ENCODE data around the gene TNFSF9.
"Not testable (repeated sequence)": the region's sequence is repeated elsewhere in the genome, so short reads cannot be mapped to it uniquely, and the experiment has no call there.

The TNFSF9 gene

DNA sequence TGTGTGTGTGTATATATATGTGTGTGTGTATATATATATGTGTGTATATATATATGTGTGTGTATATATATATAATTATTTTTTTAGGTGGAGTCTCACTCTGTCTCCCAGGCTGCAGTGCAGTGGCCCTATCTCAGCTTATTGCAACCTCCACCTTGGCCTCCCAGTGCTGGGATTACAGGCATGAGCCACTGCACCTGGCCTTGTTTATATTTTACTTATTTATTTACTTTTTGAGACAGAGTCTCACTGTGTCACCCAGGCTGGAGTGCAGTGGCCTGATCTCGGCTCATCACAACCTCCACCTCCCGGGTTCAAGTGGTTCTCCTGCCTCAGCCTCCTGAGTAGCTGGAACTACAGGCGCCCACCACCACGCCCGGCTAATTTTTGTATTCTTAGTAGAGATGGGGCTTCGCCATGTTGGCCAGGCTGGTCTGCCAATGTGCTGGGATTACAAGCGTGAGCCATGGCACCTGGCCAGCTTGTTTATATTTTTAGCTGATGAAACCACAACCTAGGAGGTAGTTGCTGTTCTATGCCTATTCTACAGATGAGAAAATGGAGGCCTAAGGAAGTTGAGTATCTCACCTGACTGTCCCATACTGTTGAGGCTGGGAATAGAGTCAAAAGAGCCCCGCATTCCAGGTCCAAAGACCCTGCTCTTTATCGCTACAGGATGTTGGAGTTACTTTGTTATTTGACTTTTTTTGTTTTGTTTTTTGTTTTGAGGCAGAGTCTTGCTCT is 22.6 kb upstream of the TNFSF9 start:
- not testable (repeated sequence) for DNase-seq

DNA sequence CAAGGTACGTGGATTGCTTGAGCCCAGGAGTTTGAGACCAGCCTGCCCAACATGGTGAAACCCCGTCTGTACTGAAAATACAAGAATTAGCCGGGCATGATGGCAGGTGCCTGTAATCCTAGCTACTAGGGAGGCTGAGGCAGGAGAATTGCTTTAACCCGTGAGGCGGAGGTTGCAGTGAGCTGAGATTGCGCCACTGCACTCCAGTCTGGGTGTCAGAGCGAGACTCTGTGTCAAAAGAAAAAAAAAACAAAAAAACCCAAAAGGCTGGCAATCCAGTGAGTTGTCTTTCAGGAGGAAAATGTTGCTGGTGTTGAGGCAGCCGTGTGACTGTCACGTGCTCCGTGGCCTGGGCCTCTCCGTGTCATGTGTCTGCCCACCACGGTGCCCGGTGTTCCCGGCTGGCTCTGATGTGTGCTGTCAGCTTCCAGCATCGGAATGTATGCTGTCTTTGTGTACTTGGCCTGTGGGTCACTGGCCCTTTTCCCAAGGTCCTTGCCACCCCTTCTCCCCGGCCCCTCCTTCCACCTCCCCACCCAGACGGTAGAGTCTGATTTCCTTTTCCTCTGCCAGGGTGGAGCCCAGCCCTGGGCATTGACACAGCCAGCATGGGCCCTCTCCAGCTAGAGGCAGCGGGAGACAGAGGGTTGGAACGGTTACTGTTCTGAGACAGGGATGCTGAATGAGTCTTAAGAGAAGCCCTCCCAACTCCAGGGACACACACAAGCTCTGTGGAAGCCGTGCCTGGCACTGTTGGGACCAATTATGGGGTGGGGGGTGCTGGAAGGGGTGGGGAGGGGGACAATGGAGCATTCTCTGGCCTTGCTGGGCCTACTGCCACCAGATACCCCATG is 21.5 kb upstream of the TNFSF9 start:
- DNase-seq = no peak

DNA sequence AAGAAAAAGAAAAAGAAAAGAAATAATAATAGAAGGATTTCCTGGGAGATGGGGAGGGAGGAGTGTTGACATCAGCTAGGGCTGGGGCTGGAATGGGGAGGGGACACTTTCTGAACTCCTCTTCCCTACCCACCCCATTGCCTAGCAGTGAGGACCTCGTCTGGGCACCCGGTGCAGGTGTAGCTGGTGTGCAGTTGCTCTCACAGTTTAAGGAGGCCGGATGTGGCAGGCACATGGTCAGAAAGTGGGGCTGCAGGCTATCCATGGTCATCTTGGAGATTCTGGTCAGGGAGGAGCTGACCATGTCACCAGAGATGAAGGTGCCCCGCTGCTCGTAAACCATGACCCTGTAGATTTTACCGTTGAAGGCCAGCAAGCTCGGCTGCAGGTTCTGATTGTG is 20.2 kb upstream of the TNFSF9 start:
- DNase-seq = no peak

DNA sequence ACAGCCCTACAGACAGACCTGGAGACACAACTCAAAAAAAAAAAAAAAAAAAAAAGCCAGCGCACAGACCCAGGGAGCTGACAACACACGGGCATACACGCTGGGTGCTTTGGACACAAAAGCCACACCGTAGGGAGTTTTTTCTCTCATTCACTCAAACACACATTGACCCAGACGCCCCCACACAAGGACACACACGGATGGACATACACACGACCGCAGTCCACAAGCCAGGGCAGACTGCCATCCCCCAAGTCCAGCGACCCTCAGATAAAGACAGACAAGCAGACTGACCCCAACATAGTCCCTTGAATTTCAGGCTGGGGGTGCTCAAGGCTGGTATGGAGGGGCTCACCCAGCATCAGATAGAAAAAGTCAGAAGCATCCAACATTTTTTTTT is 16.7 kb upstream of the TNFSF9 start:
- DNase-seq = no peak

DNA sequence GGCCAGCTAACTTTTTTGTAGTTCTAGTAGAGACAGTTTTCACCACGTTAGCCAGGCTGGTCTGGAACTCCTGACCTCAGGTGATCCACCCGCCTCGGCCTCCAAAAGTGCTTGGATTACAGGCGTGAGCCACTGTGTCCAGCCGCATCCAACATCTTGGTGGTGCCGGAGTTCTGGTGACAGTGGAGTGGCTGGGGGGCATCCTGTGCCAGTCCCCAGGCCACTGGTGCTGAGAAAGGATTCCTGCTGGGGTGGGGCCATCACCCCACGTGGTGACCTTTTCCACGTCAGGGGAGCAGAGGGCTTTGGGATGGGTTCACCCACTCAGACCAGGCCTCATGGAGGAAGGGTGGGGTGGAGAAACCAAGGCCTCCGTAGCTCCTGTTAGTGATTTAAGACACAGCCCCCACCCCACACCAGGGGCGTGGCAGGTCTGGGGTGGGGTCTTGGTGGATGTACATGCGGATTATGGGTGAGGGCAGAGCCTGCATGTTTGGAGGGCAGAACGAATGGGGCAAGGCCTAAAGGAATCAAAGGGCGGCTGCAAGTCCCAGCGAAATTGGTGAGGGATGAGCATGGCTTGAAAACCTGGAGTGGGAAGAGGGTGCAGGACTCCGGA is 15.8 kb upstream of the TNFSF9 start:
- no peak for DNase-seq

DNA sequence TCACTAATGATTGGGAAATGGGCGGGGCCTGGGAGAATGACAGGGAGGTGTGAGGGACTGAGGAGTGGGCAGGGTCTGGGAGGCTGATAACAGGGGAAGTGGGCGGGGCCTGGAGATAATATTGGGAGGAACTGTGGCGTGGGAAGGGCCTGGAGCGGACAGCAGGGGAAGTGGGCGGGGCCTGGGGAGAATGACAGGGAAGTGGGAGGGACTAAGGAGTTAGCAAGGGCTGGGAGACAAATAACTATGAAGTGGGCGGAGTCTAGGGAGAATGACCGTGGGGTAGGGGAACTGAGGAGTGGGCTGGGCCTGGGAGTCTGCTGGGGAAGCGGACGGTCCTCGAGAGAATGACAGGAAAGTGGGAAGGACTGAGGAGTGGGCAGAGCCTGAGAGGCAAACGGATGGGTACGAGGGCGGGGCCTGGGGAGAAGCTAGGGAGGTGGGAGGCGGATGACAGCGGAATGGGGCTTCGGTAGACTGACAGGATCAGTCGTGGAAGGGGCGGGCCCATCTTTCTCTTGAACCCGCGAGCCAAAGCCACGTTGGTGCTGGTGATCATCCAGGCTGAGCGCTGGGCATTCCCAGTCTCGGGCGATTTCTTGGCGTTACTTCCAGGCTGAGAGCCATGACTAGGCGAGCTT is 14.7 kb upstream of the TNFSF9 start:
- DNase-seq = peak; percentile 69

DNA sequence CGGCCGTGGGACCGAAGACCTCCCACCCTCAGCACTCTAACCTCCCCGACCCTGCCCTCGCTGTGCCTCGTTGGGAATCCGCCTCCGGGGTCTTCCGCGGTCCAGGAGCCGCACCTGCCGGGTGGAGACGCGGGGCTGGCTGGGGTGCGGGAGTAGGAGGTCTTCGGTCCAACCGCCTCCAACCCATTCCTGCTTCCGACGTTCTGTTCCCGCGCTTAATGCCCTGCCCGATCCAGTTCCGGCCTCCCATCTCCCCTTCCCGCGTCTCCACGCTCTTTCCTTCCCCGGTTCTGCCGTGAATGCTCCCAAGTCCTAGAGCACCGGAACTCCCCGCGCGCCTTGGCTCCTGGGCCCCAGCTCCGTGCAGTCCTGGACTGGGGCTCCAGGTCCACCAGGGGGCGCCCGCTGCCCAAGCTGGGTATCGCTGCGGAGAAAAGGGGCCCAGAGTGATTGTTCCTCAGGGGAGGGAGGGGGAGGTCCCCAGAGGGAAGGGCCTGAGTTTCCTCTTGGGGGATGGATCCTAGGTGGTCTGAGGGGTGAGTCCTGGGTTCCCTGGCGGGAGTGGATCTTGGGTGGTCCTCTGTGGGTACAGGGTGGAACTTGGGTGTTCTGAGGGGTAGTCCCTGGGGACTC is 14.1 kb upstream of the TNFSF9 start:
- DNase-seq = peak; percentile 19

DNA sequence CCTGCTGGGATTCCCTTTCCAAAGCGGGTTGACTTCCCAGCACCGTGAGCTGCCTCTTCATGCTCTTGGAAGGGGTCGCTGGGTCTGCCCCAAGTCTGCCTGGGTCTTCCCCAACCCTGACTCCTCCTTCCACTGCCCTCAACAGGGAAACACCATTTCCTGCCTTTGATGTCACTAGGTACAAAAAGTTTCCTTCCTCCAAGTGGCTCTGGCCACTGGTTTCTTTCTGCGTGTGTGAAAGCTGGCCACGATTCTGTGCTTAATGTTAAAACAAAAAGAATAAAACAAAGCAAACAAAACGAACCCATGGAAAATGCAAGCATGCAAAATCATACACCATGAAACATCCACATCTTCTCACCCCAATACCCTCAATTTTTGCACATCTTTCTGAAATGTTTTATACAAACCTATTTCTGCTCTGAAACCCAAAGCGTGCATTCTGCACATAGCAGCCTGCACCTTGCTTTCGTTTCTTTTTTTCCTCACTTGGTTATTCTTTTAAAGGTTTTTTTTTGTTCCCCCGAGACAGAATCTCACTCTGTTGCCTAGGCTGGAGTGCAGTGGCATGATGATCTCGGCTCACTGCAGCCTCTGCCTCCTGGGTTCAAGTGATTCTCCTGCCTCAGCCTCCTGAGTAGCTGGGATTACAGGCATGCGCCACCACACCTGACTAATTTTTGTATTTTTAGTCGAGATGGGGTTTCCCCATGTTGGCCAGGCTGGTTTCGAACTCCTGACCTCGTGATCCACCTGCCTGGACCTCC is 12.5 kb upstream of the TNFSF9 start:
- no peak for DNase-seq

DNA sequence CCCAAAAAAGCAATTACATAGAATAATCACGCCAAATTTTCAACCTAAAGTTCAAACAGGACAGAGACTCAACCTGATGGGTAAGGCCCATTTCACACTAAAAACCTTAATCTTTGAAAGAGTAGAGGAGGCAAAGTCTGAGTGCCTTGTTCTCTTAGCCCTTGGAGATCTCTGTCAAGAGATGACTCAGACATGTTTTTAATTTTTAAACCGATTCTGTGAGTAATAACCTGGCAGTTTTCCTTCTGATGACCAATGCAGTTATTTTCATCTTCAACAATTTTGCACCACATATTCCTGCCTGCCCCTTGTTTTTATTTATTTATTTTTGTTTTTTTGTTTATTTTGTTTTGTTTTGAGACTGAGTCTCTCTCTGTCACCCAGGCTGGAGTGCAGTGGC is 11.5 kb upstream of the TNFSF9 start:
- no peak for DNase-seq

DNA sequence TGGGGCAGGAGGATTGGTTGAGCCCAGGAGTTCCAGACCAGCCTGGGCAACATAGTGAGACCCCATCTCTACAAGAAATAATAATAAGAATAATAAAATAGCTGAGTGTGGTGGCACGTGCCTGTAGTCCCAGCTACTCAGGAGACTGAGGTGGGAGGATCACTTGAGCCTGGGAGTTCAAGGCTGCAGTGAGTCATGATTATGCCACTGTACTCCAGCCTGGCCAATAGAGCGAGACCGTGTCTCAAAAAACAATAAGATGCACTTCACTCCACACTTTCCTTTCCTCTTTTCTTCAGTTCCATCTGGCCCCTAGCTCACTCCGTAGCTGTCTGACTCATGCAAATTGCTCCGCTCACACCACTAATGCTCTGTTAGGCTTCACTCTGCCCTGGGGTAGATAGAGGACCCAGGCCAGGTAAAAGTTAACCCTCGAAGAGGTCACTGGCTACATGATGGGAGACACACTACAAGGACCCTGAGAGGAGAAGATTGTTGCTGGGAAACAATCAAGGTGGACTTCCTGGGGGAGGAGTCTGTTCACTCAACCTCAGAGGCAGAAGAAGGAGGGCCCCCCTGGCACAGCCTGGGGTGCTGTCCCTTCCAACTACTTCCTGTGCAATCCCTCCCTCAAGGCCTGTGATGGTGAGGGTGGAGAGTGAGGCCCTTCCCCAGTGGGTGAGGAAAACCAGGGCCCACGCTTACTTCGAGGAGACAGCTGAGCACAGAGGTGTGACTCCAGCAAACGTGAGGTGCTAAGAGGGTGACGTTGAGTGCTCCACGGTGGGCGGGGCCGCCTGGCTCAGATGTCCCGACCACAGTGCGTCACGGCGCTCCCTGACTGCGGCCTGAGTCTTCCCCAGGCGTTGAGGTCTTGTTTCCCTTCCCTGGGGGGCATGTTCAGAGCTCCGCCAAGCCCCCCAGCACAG is 8.8 kb upstream of the TNFSF9 start:
- no peak for DNase-seq

DNA sequence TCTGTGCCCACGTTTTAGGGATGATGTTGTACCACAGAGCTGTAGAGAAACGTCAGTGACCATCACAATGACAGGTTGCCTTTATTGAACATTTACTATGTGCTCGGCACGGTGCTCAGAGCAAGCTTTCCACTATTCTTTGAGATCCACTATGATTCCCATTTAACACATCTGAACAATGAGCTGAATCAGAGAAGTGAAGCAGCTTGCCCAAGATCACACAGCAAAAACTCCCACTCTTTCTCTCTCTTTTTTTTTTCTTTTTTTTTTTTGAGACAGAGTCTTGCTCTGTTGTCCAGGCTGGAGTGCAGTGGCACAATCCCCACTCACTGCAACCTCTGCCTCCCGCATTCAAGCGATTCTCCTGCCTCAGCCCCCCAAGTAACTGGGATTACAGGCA is 8.1 kb upstream of the TNFSF9 start:
- no peak for DNase-seq

DNA sequence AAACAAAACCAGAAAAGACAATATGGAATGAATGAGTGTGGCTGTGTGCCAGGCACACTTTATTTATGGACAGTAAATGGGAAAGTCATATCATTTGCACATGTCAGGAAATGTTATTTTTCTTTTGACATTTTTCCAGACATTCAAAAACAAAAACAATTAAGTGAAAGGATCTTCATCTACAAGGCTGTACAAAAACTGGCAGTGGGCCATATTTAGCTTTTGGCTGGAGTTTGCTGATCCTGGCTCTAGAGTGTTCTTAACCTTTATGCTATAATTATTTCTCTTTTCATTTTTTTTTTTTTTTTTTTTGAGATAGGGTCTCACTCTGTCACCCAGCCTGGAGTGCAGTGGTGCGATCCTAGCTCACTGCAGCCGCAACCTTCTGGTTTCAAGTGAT is 6.5 kb upstream of the TNFSF9 start:
- no peak for DNase-seq

DNA sequence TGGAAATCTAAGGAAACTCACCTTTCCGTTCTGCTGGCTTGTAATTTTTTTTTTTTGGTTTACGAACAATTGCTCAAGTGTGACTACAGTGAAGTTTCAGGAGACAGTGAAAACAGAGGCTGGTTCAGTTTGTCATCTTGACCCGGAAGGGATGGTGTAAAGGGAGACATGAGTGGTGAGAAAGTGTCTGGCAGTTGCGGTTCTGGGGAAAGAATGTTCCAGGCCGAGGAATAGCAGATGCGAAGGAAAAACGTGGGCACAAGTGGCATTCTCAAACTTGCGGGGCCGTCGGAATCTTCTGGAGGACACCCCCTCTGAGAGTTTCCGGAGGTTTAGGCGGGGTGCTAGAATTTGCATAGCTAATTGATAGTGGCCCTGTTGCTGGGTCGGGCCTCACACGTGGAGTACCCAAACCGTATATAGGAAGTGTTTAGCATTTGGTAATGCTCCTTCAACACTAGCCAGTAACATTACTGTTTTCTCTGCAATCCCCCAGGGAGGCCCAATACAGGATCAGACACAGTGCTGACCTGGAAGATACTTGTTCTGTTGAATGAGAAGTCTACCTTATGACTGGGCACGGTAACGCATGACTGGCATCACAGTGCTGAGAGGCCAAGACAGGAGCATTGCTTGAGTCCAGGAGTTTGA is 2.8 kb upstream of the TNFSF9 start:
- DNase-seq = no peak

DNA sequence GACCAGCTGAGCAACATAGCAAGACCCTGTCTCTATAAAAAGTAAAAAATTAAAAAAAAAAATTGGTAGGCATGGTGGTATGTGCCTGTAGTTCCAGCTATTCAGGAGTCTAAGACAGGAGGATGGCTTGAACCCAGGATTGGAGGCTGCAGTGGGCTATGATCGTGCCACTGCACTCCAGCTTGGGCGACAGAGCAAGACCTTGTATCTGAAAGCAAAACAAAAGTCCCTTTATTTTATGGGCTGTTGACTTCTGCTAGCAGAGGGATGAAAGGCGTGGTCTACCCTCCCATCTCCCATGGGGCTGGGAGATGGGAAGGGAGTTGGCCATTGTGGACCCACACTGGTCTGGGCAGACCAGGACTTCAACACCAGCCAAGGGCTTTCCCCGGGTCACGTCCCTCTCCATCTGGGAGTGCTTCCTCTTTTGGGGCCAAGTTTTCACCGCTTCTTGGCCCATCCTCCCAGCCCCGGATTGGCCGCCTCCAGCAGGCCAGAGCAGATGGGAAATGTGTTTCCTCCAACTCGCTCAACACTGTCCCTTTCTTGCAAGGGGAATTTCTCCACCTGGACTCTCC is 2.2 kb upstream of the TNFSF9 start:
- peak; percentile 41 for DNase-seq

DNA sequence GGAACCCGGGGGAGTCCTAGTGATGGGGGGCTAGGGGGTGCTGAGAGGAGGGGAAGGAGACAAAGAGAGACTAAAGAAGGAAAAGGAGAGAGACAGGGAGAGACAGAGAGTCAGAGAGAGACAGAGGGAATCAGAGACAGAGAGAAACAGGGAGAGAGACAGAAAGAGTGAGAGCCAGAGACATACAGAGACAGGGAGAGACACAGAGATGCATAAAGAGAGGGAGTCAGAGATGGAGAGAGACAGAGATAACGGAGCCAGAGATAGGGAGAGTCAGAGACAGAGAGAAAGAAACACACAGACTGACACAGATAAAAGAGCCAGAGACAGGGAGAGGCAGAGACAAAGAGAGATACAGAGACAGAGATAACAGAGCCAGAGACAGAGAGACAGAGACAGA is 1.5 kb upstream of the TNFSF9 start:
- DNase-seq = no peak

DNA sequence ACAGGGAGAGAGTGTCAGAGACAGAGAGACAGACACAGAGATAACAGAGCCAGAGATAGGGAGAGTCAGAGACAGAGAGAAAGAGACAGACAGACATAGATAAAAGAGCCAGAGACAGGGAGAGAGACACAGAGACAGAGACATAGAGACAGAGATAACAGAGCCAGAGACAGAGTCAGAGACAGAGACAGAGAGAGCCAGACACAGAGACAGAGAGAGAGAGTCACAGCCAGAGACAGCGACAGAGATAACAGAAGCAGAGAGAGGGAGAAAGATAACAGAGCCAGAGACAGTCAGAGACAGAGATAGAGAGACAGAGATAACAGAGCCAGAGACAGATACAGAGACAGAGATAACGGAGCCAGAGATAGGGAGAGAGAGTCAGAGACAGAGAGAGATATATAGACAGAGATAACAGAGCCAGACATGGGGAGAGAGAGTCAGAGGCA is 865 bp upstream of the TNFSF9 start:
- DNase-seq = no peak

DNA sequence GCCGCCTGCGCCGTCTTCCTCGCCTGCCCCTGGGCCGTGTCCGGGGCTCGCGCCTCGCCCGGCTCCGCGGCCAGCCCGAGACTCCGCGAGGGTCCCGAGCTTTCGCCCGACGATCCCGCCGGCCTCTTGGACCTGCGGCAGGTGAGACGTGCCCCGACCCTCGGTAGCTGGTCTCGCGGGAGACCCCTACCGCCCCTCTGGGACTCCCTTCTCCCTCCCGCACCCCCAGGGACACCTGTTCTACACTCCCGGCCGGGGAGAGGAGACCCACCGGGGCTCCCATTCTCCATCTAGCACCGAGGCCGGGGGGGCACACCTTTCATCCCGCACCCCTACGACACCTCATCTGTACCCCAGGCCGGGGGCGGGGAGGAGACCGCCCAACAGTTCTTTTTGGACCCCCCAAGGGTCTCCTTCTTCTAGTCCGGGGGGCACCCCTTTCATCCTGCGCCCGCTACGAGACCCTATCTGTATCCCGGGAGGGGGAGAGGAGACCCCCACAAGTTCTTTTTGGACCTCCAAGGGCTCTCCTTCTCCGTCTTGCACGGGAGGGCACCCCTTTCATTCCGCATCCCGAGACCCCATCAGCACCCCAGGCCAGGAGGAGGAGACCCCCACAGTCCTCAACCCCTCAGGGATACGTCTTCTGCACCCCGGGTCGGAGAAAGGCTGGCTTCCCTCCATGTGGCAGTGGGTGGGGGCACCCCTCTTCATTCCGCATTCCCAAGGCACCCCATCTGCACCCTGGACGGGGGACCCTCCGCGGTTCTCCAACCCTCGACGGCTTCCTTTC is 533 bp downstream of the TNFSF9 start:
- no peak for DNase-seq

DNA sequence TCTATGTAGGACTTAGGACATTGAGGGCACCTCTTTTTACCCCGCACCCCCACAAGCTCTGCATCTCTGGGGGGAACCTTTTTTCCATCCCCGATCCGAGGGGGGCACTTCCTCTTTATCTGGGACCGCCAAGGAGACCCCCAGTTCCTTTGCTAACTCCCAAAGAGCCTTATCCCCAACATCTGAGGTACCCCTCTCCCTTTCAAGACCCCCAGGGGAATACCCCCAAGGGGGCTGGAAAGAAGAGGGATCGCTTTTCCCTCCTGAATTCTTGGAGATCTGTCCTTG is 1.1 kb downstream of the TNFSF9 start:
- DNase-seq = no peak

DNA sequence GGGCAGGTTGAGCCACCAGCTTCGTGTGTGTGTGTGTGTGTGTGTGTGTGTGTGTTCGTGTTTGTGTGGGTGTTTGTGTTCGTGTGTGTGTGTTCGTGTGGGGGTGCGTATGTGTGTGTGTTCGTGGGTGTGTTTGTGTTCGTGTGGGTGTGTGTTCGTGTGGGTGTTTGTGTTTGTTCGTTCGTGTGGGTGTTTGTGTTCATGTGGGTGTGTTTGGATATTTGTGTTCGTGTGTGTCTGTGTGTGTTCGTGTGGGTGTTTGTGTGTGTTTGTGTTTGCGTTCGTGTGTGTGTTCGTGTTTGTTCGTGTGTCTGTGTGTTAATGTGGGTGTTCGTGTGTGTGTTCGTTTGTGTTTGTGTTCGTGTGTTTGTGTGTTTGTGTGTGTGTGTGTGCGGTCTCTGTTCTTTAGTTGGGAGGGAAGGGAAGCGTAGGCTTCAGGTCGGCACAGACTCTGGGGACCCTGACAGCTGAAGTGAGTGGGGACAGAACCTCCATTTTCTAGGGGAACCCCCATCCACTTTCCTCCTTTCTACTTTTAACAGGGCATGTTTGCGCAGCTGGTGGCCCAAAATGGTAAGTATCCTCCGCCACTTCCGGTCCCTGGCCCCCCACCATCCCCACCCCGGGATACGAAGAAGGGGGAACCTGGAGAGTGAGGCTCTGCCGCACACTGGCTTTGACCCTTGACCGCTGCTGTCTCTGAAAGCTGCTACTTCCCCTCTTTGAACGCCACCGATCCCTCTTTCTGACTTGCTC is 1.6 kb downstream of the TNFSF9 start:
- DNase-seq = peak; percentile 32

Measured in GF-D8 (cell line).